Measurements from ENCODE around the gene CARD11.

DNA sequence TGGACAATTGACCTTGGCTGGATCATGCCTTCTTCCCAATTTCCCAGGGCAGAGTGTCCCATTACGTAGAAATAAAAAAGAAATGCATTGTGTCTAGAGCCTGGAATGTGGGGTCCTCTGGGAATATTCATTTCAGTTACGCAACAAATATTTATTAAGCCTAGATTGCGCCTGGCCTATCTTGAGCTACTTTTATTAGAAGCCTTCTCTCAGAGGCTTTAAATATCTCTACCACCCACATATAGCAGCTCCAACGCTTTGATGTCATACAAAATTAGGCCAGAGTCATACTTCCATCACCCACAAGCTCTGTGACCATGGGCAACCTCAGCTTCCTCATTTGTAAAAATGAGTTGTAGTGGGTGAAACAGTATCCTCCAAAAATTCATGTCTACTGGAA lies 24.9 kb upstream of the CARD11 start:
- TF ChIP-seq TAF1 (IDR thresholded peaks at IDR 0.05; ENCODE audit: borderline replicate concordance, insufficient read depth, low read length) (no peak), POLR2AphosphoS5 (IDR thresholded peaks at IDR 0.05; ENCODE audit: low read depth, low read length) (no peak), SIN3A (IDR thresholded peaks at IDR 0.05; ENCODE audit: borderline replicate concordance, insufficient read depth, low read length) (no peak)
- TF ChIP-seq, protein P1, sequence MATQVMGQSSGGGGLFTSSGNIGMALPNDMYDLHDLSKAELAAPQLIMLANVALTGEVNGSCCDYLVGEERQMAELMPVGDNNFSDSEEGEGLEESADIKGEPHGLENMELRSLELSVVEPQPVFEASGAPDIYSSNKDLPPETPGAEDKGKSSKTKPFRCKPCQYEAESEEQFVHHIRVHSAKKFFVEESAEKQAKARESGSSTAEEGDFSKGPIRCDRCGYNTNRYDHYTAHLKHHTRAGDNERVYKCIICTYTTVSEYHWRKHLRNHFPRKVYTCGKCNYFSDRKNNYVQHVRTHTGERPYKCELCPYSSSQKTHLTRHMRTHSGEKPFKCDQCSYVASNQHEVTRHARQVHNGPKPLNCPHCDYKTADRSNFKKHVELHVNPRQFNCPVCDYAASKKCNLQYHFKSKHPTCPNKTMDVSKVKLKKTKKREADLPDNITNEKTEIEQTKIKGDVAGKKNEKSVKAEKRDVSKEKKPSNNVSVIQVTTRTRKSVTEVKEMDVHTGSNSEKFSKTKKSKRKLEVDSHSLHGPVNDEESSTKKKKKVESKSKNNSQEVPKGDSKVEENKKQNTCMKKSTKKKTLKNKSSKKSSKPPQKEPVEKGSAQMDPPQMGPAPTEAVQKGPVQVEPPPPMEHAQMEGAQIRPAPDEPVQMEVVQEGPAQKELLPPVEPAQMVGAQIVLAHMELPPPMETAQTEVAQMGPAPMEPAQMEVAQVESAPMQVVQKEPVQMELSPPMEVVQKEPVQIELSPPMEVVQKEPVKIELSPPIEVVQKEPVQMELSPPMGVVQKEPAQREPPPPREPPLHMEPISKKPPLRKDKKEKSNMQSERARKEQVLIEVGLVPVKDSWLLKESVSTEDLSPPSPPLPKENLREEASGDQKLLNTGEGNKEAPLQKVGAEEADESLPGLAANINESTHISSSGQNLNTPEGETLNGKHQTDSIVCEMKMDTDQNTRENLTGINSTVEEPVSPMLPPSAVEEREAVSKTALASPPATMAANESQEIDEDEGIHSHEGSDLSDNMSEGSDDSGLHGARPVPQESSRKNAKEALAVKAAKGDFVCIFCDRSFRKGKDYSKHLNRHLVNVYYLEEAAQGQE (IDR thresholded peaks at IDR 0.05; ENCODE audit: insufficient read depth in 1 of 2, low read depth in 2 of 2, low read length in 2 of 2): no peak

Measured in PFSK-1 (cell line).